Neuronal stem cell (in vitro differentiated cells): ENCODE measurements around the gene HOXC5.
A peak's percentile ranks its signal among the peaks of the same experiment; 100 is the strongest.

Experiments used
- DNase-seq: peaks from one replicate; pipeline ENCODE4 v3.0.0-alpha.2; 2013; ENCODE audit warnings: low spot score
- H2AFZ ChIP-seq: one replicate; pipeline ENCODE4 v1.6.1; 2013; ENCODE audit warnings: mild to moderate bottlenecking, low read length, inconsistent platforms
- H2AK5ac ChIP-seq: 2 replicates; pipeline ENCODE4 v1.6.1; 2013; ENCODE audit warnings: low read depth, mild to moderate bottlenecking, inconsistent platforms, low read length, moderate library complexity, mixed read lengths
- H2BK120ac ChIP-seq: 2 replicates; pipeline ENCODE4 v1.6.1; 2013; ENCODE audit warnings: low read depth, mild to moderate bottlenecking, inconsistent platforms, low read length, moderate library complexity, mixed read lengths
- H2BK12ac ChIP-seq: one replicate; pipeline ENCODE4 v1.6.1; 2013; ENCODE audit warnings: low read length, inconsistent platforms
- H2BK15ac ChIP-seq: 2 replicates; pipeline ENCODE4 v1.6.1; 2013; ENCODE audit warnings: mild to moderate bottlenecking, low read length, inconsistent platforms, mixed read lengths
- H2BK5ac ChIP-seq: one replicate; pipeline ENCODE4 v1.6.1; 2013; ENCODE audit warnings: inconsistent platforms, mild to moderate bottlenecking, low read length, moderate library complexity
- H3K14ac ChIP-seq: one replicate; pipeline ENCODE4 v1.6.1; 2013; ENCODE audit warnings: low read length, inconsistent platforms
- H3K18ac ChIP-seq: 2 replicates; pipeline ENCODE4 v1.6.1; 2013; ENCODE audit warnings: low read length, inconsistent platforms
- H3K23ac ChIP-seq: 2 replicates; pipeline ENCODE4 v1.6.1; 2013; ENCODE audit warnings: low read depth, mild to moderate bottlenecking, mixed read lengths, low read length, inconsistent platforms; ENCODE audit not compliant: poor library complexity
- H3K27ac ChIP-seq: replicated peaks from 3 replicates; pipeline ENCODE4 v1.5.1; 2013; ENCODE audit warnings: low read length, inconsistent platforms
- H3K27me3 ChIP-seq, 3 experiments: 2 replicates each; pipeline ENCODE4 v1.6.1; 2013; ENCODE audit warnings: low read length in 3 of 3, mild to moderate bottlenecking in 2 of 3, inconsistent platforms in 1 of 3, low read depth in 1 of 3, mixed read lengths in 1 of 3, moderate library complexity in 1 of 3; ENCODE audit not compliant: control insufficient read depth in 3 of 3, insufficient read depth in 3 of 3
- H3K36me3 ChIP-seq, 2 donors: replicated peaks in 1 of 2; 2 replicates each; pipeline ENCODE4 v1.6.1; 2013; ENCODE audit warnings: low read length in 2 of 2; ENCODE audit not compliant: control insufficient read depth in 2 of 2, insufficient read depth in 2 of 2
- H3K4ac ChIP-seq: 2 replicates; pipeline ENCODE4 v1.6.1; 2013; ENCODE audit warnings: inconsistent platforms, mild to moderate bottlenecking, low read length, moderate library complexity
- H3K4me1 ChIP-seq, 2 donors: 1 replicate in 1 of 2; 2 replicates in 1 of 2; pipeline ENCODE4 v1.6.1; 2013; ENCODE audit warnings: low read length in 2 of 2, low read depth in 1 of 2; ENCODE audit not compliant: control insufficient read depth in 2 of 2, insufficient read depth in 1 of 2
- H3K4me2 ChIP-seq: one replicate; pipeline ENCODE4 v1.6.1; 2013; ENCODE audit warnings: mild to moderate bottlenecking, low read length, inconsistent platforms; ENCODE audit not compliant: insufficient read depth, poor library complexity, severe bottlenecking
- H3K4me3 ChIP-seq, 2 donors: 2 replicates each; pipeline ENCODE4 v1.5.1; 2013; ENCODE audit warnings: low read length in 2 of 2, mild to moderate bottlenecking in 2 of 2, inconsistent platforms in 1 of 2, moderate library complexity in 1 of 2
- H3K79me1 ChIP-seq: one replicate; pipeline ENCODE4 v1.6.1; 2013; ENCODE audit warnings: low read depth, mild to moderate bottlenecking, inconsistent platforms, low read length, moderate library complexity
- H3K9ac ChIP-seq: one replicate; pipeline ENCODE4 v1.6.1; 2013; ENCODE audit warnings: mild to moderate bottlenecking, low read depth, low read length, inconsistent platforms; ENCODE audit not compliant: poor library complexity
- H3K9me3 ChIP-seq, 2 donors: replicated peaks in 1 of 2; 2 replicates each; pipeline versions ENCODE3 to v1.6.1; 2013; ENCODE audit warnings: low read length in 2 of 2, mild to moderate bottlenecking in 2 of 2, inconsistent platforms in 1 of 2, low read depth in 1 of 2, mixed read lengths in 1 of 2, moderate library complexity in 1 of 2; ENCODE audit not compliant: control insufficient read depth in 2 of 2, insufficient read depth in 1 of 2
- H4K8ac ChIP-seq: one replicate; pipeline ENCODE4 v1.6.1; 2013; ENCODE audit warnings: low read depth, mild to moderate bottlenecking, inconsistent platforms, low read length, moderate library complexity
- H4K91ac ChIP-seq: one replicate; pipeline ENCODE4 v1.6.1; 2013; ENCODE audit warnings: low read length, low read depth, mild to moderate bottlenecking, inconsistent platforms; ENCODE audit not compliant: poor library complexity
- WGBS, 2 donors: extraction: QIAGEN DNeasy Blood & Tissue Kit; methylation state at CpG; one replicate each; pipeline ENCODE4 v1.1.7; 2013; ENCODE audit warnings: missing lambda C conversion rate in 2 of 2, mixed read lengths in 1 of 2; ENCODE audit not compliant: insufficient read length in 2 of 2, insufficient replicate concordance in 1 of 2; ENCODE audit errors: extremely low coverage in 2 of 2; 5-methylcytosine and 5-hydroxymethylcytosine counted together

HOXC5 gene

DNA sequence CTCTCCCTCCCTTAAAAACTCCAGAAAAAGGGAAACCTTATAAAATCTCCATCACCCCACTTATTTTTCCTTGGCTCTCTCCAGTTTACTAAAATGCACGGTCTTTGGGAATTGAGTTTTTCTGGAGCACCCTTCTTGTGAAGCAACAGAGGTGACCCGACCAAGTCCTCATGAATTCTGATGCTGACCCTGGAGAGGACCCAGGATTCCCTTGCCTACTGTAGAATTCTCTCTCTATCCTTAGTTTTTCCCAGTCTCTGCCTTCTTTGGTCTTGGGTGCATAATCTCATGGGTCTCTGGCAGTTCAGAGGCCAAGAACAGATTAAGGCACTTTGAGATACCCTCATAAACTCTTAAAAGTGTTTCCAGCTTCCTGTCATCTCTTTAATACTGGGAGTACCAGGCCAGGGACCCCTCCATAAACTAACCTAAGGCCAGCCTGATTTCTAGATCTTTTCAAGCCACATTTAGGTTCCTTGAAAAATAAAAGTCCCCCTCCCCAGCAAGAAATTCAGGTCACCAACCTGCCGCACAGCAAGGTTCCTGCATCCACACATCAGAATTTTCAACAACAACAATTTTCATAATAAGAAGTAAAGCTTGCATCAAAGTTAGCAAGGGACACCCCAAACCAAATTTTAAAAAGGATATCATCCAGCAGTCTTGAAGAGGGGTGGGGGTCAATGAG is 15.7 kb downstream of the HOXC5 start:
- H2BK12ac ChIP-seq: no peak overlapping the region
- H3K4me2 ChIP-seq: no peak overlapping the region
- no peak overlapping the region for H3K23ac ChIP-seq
- H2BK15ac ChIP-seq: no peak overlapping the region
- no peak overlapping the region for H2BK120ac ChIP-seq
- H3K36me3 ChIP-seq: no peaks in the 10 kb centered on the region
- no peak overlapping the region for H3K9ac ChIP-seq
- H2BK5ac ChIP-seq: no peak overlapping the region
- no peaks in the 10 kb centered on the region for H3K9me3 ChIP-seq
- peaks cover 57 to 100% (median 97%) of the 10 kb centered on the region in 3 experiments for H3K27me3 ChIP-seq
- no peaks in the 10 kb centered on the region for H3K4me1 ChIP-seq
- H4K8ac ChIP-seq: no peak overlapping the region
- H3K4ac ChIP-seq: no peak overlapping the region
- WGBS, 2 donors: no CpG with 5 or more reads among the region's 3 CpGs
- no peak overlapping the region for H3K4me3 ChIP-seq
- H3K27ac ChIP-seq: no peak overlapping the region
- H3K18ac ChIP-seq: no peak overlapping the region
- no peak overlapping the region for H3K14ac ChIP-seq
- no peak overlapping the region for H2AFZ ChIP-seq
- no peak overlapping the region for H4K91ac ChIP-seq
- no peaks in the 10 kb centered on the region for H3K79me1 ChIP-seq
- H2AK5ac ChIP-seq: no peak overlapping the region
- no peak for DNase-seq

DNA sequence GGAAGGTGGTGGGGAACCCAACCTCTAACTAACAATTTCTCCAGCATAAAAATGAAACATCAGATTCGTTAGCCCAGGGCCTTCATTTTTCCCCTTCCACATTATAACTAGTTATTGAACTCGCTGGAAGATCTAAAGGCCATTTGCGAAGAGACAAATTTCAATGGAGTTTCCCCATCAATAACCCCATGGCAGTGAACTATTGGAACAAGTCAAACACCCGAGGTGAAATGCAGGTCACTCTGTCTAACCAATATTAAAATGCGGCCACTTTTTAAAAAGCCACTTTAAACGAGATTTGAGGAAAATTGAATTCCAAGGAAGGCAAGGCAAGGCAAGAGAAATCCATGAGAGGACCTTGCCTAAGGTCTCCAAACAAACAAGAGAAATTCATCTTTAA is 16.3 kb downstream of the HOXC5 start:
- Histone ChIP-seq H3K4me1 (no peaks in the 10 kb centered on the region), H3K4ac (no peak overlapping the region), H2BK15ac (no peak overlapping the region), H2BK120ac (no peak overlapping the region), H3K18ac (no peak overlapping the region), H3K4me3 (no peak overlapping the region), H3K27me3 (peaks cover 60 to 100% (median 97%) of the 10 kb centered on the region in 3 experiments), H3K4me2 (no peak overlapping the region), H4K8ac (no peak overlapping the region), H3K79me1 (no peaks in the 10 kb centered on the region), H2AK5ac (no peak overlapping the region), H3K36me3 (no peaks in the 10 kb centered on the region), H2AFZ (no peak overlapping the region), H3K27ac (no peak overlapping the region), H3K9ac (no peak overlapping the region), H4K91ac (no peak overlapping the region), H3K9me3 (no peaks in the 10 kb centered on the region), H3K23ac (no peak overlapping the region), H3K14ac (no peak overlapping the region), H2BK12ac (no peak overlapping the region), H2BK5ac (no peak overlapping the region)
- WGBS, 2 donors: no CpG with 5 or more reads among the region's 6 CpGs
- DNase-seq: no peak

DNA sequence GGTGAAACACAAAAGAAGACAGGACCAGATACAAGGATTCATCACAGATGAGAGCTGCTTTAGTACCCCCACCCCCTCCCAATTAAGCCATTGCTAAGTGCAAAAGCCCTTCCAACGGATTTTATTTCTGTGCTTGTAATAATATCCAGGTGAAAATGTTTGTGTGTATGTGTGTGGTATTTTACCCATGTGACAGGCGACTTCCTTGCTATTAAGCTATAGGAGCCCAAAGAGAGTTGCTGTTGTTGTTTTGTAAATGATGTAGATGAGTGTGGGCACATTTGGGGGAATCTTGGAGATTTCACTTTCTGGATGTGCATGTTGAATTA is 17.6 kb downstream of the HOXC5 start:
- no peak overlapping the region for H3K27ac ChIP-seq
- H3K4me1 ChIP-seq: no peaks in the 10 kb centered on the region
- peaks cover 66 to 99% (median 98%) of the 10 kb centered on the region in 3 experiments for H3K27me3 ChIP-seq
- no peaks in the 10 kb centered on the region for H3K79me1 ChIP-seq
- H3K9me3 ChIP-seq: no peaks in the 10 kb centered on the region
- no peak overlapping the region for H3K4me2 ChIP-seq
- no peak for DNase-seq
- H2BK120ac ChIP-seq: no peak overlapping the region
- no peak overlapping the region for H3K14ac ChIP-seq
- no peak overlapping the region for H2AFZ ChIP-seq
- H3K23ac ChIP-seq: no peak overlapping the region
- no peak overlapping the region for H2BK12ac ChIP-seq
- H2BK15ac ChIP-seq: no peak overlapping the region
- no peak overlapping the region for H2BK5ac ChIP-seq
- no peak overlapping the region for H3K9ac ChIP-seq
- H3K18ac ChIP-seq: no peak overlapping the region
- H3K4me3 ChIP-seq: no peak overlapping the region
- H4K91ac ChIP-seq: no peak overlapping the region
- H3K4ac ChIP-seq: no peak overlapping the region
- no CpG with 5 or more reads among the region's 2 CpGs for WGBS, 2 donors
- H4K8ac ChIP-seq: no peak overlapping the region
- no peaks in the 10 kb centered on the region for H3K36me3 ChIP-seq
- no peak overlapping the region for H2AK5ac ChIP-seq

DNA sequence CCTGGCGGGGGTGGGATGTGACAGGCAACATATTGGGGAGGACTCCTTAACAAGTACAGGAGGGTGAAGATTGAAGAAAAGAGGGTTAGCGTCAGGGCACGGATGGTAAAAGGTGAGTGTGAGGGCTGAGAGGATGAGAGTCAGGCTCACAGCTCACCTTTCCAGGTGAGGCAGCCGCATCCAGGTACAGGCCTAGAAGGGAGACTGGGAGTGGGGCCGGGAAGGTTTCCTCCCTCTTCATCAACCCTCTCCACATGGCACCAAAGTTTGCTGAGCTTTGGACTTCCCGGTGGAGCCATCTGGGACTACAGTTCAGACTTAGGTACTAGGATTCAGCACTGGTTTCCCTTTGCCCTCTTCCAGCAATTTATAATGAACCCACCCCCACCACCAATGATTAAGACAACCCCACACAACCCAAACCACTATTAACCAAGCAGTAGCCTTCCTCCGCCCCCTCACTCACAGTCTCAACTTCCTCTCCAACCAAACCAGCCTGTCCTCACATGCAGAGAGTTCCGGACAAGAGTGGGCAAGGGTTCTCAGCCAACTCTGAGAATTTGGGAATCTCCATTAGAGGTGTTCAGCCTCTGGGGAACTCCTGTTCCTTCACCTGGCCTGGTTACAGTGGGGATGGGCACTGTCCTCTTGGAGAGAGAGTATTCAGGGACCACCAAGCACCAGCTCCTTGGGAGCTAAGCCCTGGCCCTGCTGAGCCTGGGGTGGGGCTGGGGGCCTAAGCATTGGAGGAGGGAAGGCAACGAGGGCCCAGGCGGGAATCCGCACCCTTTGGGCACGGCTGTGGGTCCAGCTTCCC is 18.4 kb downstream of the HOXC5 start:
- Histone ChIP-seq H3K36me3 (no peaks in the 10 kb centered on the region), H3K27me3 (peaks cover 61 to 99% (median 98%) of the 10 kb centered on the region in 3 experiments), H3K79me1 (no peaks in the 10 kb centered on the region), H3K9ac (no peak overlapping the region), H3K4me1 (no peaks in the 10 kb centered on the region), H2AFZ (no peak overlapping the region), H2BK12ac (no peak overlapping the region), H3K4ac (no peak overlapping the region), H3K9me3 (no peaks in the 10 kb centered on the region), H3K4me3 (no peak overlapping the region), H4K8ac (no peak overlapping the region), H3K27ac (no peak overlapping the region), H3K4me2 (no peak overlapping the region), H4K91ac (no peak overlapping the region), H2BK5ac (no peak overlapping the region), H3K23ac (peak overlapping the region; percentile 22), H2BK15ac (no peak overlapping the region), H3K18ac (no peak overlapping the region), H3K14ac (no peak overlapping the region), H2BK120ac (no peak overlapping the region), H2AK5ac (no peak overlapping the region)
- WGBS, 2 donors: no CpG with 5 or more reads among the region's 12 CpGs
- no peak for DNase-seq
